Body of pancreas (tissue), 4 donors: ENCODE results near the gene DSE. TPM values are rescaled to one million over a fixed set of nuclear protein-coding genes. Genes with fewer than 3 reads are reported as not detected.

Source experiments
- ATAC-seq: fragments of 150-250 bp; one replicate; pipeline ENCODE4 v1.9.1; 2016
- DNase-seq, 4 donors: peaks; one replicate each; pipeline ENCODE4 v3.0.0-alpha.2; 2019
- H3K27ac ChIP-seq, 4 donors: fragments of 200-600 bp; sonication (generic); 1 replicate in 3 of 4; 2 replicates in 1 of 4; pipeline versions ENCODE4 v1.5.1 to v1.6.1; 2016 to 2019; ENCODE audit warnings: mild to moderate bottlenecking in 1 of 4, mixed read lengths in 1 of 4, moderate library complexity in 1 of 4
- H3K27me3 ChIP-seq, 2 donors: fragments of 200-600 bp; sonication (generic); one replicate each; pipeline ENCODE4 v1.6.0; 2016; ENCODE audit warnings: mild to moderate bottlenecking in 1 of 2
- H3K36me3 ChIP-seq, 2 donors: fragments of 200-600 bp; sonication (generic); replicated peaks in 1 of 2; 2 replicates each; pipeline ENCODE4 v1.5.1; 2016; ENCODE audit warnings: low read depth in 2 of 2; ENCODE audit not compliant: insufficient read depth in 1 of 2
- H3K4me1 ChIP-seq: fragments of 200-600 bp; sonication (generic); one replicate; pipeline ENCODE4 v1.6.0; 2016
- H3K4me3 ChIP-seq, 2 donors: fragments of 200-600 bp; sonication (generic); 1 replicate in 1 of 2; 2 replicates in 1 of 2; pipeline ENCODE4 v1.5.1; 2016 to 2019
- H3K9me3 ChIP-seq, 3 donors: fragments of 200-600 bp; sonication (generic); 1 replicate in 2 of 3; 2 replicates in 1 of 3; pipeline ENCODE4 v1.5.1; 2016
- CTCF ChIP-seq, 7 experiments: fragments of 450-650 bp in 4 of 7; fragments of 200-600 bp in 3 of 7; sonication (generic) in 3 of 7; IDR thresholded peaks; one replicate each; pipeline ENCODE4 v1.5.1; 2016 to 2019; ENCODE audit warnings: antibody characterized with exemption in 7 of 7
- POLR2A ChIP-seq, 3 donors: fragments of 450-650 bp; IDR thresholded peaks; one replicate each; pipeline ENCODE4 v1.6.1; 2016; ENCODE audit warnings: antibody characterized with exemption in 3 of 3, mild to moderate bottlenecking in 2 of 3
- WGBS, 2 donors: methylation state at CpG; one replicate each; pipeline ENCODE4 v1.1.5; 2017; 5-methylcytosine and 5-hydroxymethylcytosine counted together
- intact Hi-C: fragments of 100-400 bp; cut with DNase I; formaldehyde crosslinking; loops from one replicate; pipeline ENCODE4 v1.15.1; 2023
- total RNA-seq, 2 donors: library from RNA; depleted of rRNA; stranded (reverse); fragments of >200 nt; gene quantifications; one replicate each; pipeline ENCODE4 v1.1.0, GENCODE V29; 2016

DSE gene
- total RNA-seq, 2 donors from 2014 or later = 8.6 to 14.0 TPM

DNA sequence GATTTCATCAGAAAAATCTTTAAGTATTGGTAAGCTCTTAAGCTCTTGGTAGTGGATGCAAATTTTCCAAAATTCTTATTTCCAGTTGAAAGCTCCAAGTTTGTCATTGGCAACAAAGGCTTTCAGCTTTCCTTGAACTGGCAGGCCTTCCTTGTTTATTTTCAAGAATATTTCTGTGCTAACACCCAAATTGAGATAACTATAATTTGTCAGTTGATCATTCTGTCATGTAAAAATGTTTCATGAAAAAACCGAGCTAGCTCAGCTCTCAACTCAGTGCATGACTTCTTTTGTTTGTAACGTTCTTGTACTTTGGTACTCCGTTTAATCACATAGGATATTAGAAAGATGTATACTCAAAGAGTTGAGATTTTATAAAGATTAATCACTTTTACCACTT lies 51.5 kb downstream of the DSE start:
- DNase-seq (no peak), ATAC-seq (no peak)
- Histone ChIP-seq H3K27ac (no peak overlapping the region), H3K27me3 (no peaks in the 10 kb centered on the region), H3K4me1 (no peaks in the 10 kb centered on the region), H3K4me3 (no peak overlapping the region), H3K9me3 (no peaks in the 10 kb centered on the region), H3K36me3 (no peaks in the 10 kb centered on the region)
- intact Hi-C loops = no loop called here
- TF ChIP-seq CTCF (IDR thresholded peaks at IDR 0.05) = no peak
- no peak for TF ChIP-seq POLR2A (IDR thresholded peaks at IDR 0.05)
- 75 to 81% methylated on average over 3 of the region's 3 CpGs for whole genome bisulfite sequencing, 2 donors

DNA sequence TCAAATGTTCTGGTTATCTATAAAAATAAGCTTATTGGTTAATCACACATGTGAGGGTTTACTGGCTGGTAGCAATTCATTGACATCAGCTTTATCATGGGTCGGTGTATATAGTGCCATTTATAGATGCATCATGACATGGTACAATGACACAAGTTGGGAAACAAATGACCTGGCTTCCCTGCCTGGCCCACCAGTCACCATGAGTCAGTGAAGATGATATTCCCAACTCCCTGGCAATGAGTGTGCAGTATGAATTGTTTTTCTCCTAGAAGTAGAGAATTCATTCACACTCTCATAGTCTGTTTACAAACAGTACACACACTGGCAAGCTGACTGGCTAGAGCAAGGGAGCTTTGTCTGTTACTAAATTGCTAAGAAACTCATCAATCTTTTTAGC lies 53.3 kb downstream of the DSE start:
- no peaks in the 10 kb centered on the region for H3K36me3 ChIP-seq
- no peaks in the 10 kb centered on the region for H3K27me3 ChIP-seq
- H3K9me3 ChIP-seq = no peaks in the 10 kb centered on the region
- no peak for TF ChIP-seq POLR2A (IDR thresholded peaks at IDR 0.05)
- TF ChIP-seq CTCF (IDR thresholded peaks at IDR 0.05) = no peak
- H3K4me1 ChIP-seq = no peaks in the 10 kb centered on the region
- no peak overlapping the region for H3K4me3 ChIP-seq
- WGBS, 2 donors = 69 to 79% methylated on average over 1 of the region's 1 CpG
- ATAC-seq = no peak
- no peak for DNase-seq
- no peak overlapping the region for H3K27ac ChIP-seq
- intact Hi-C loops = no loop called here

- no peaks in the 10 kb centered on the region for H3K9me3 ChIP-seq
- H3K36me3 ChIP-seq = no peaks in the 10 kb centered on the region
- H3K27ac ChIP-seq = no peak overlapping the region
- H3K4me1 ChIP-seq = no peaks in the 10 kb centered on the region
- TF ChIP-seq CTCF (IDR thresholded peaks at IDR 0.05) = no peak
- no peak for TF ChIP-seq POLR2A (IDR thresholded peaks at IDR 0.05)
- 93 to 96% methylated on average over 3 of the region's 3 CpGs for WGBS, 2 donors
- H3K27me3 ChIP-seq = no peaks in the 10 kb centered on the region
- ATAC-seq = no peak
- DNase-seq = no peak
- intact Hi-C loops = no loop called here
- H3K4me3 ChIP-seq = no peak overlapping the region
Measured at GRCh38 chr6:116426551-116426950, 55.8 kb downstream of the DSE start.

- Histone ChIP-seq H3K27me3 (no peaks in the 10 kb centered on the region), H3K4me1 (no peaks in the 10 kb centered on the region), H3K4me3 (no peak overlapping the region), H3K9me3 (no peaks in the 10 kb centered on the region), H3K36me3 (no peaks in the 10 kb centered on the region), H3K27ac (no peak overlapping the region)
- WGBS, 2 donors = 80 to 100% methylated on average over 2 of the region's 2 CpGs
- DNase-seq (no peak), ATAC-seq (no peak)
- TF ChIP-seq CTCF (IDR thresholded peaks at IDR 0.05) (no peak), POLR2A (IDR thresholded peaks at IDR 0.05) (no peak)
- intact Hi-C loops = no loop called here
Measured at GRCh38 chr6:116429111-116429510, 58.4 kb downstream of the DSE start.

GRCh38 chr6:116430860-116431259 lies 60.1 kb downstream of the DSE start:
- Histone ChIP-seq H3K9me3 (no peaks in the 10 kb centered on the region), H3K27ac (no peak overlapping the region), H3K4me3 (no peak overlapping the region), H3K4me1 (no peaks in the 10 kb centered on the region), H3K36me3 (no peaks in the 10 kb centered on the region), H3K27me3 (no peaks in the 10 kb centered on the region)
- TF ChIP-seq POLR2A (IDR thresholded peaks at IDR 0.05) = no peak
- TF ChIP-seq CTCF (IDR thresholded peaks at IDR 0.05) = no peak
- ATAC-seq = no peak
- intact Hi-C loops = no loop called here
- DNase-seq = no peak
- 87 to 95% methylated on average over 4 of the region's 4 CpGs for WGBS, 2 donors
